HG03432 (cell line): ENCODE measurements around the gene CRYGN.

Experiments
- ATAC-seq: cut with Tn5 transposase; IDR thresholded peaks from one replicate; pipeline ENCODE4 v1.9.1; 2021; ENCODE audit warnings: mild to moderate bottlenecking, moderate library complexity; ENCODE audit not compliant: unreplicated experiment

Gene CRYGN

GRCh38 chr7:151408839-151409666 lies 30.9 kb downstream of the CRYGN start:
- peak; percentile 63 for ATAC-seq

GRCh38 chr7:151408498-151408838 lies 31.5 kb downstream of the CRYGN start:
- ATAC-seq, result no peak

GRCh38 chr7:151406886-151407583 lies 32.9 kb downstream of the CRYGN start:
- no peak for ATAC-seq

- ATAC-seq, result no peak
These were observed 33.7 kb downstream of the CRYGN start for GRCh38 chr7:151406051-151406875.

GRCh38 chr7:151405588-151405987 lies 34.4 kb downstream of the CRYGN start:
- ATAC-seq, result no peak

GRCh38 chr7:151405056-151405455 lies 34.9 kb downstream of the CRYGN start:
- no peak for ATAC-seq

GRCh38 chr7:151404216-151405011 lies 35.5 kb downstream of the CRYGN start:
- ATAC-seq, result no peak

- no peak for ATAC-seq
These were observed 36.2 kb downstream of the CRYGN start for GRCh38 chr7:151403764-151404163.

- ATAC-seq, result no peak
These were observed 37.7 kb downstream of the CRYGN start for GRCh38 chr7:151402029-151402835.

- peak; percentile 77 for ATAC-seq
These were observed 39.2 kb downstream of the CRYGN start for GRCh38 chr7:151400626-151401315.

GRCh38 chr7:151399906-151400305 lies 40.0 kb downstream of the CRYGN start:
- no peak for ATAC-seq

GRCh38 chr7:151399305-151399601 lies 40.7 kb downstream of the CRYGN start:
- ATAC-seq, result no peak

- no peak for ATAC-seq
These were observed 41.3 kb downstream of the CRYGN start for GRCh38 chr7:151398446-151399304.

- no peak for ATAC-seq
These were observed 42.9 kb downstream of the CRYGN start for GRCh38 chr7:151397026-151397425.

- ATAC-seq, result no peak
These were observed 43.5 kb downstream of the CRYGN start for GRCh38 chr7:151396328-151396970.

- no peak for ATAC-seq
These were observed 44.9 kb downstream of the CRYGN start for GRCh38 chr7:151395036-151395367.

GRCh38 chr7:151394076-151395035 lies 45.6 kb downstream of the CRYGN start:
- no peak for ATAC-seq
